GM23338 (cell line): Measurements from ENCODE around the gene INPP4B. TPM values are rescaled to one million over a fixed set of nuclear protein-coding genes. Genes with fewer than 3 reads are reported as not detected.

Experiments used
- ATAC-seq: fragments of 200-7000 bp; cut with Tn5 transposase; 3 replicates; pipeline ENCODE4 v1.9.1; 2020
- DNase-seq: peaks from one replicate; pipeline ENCODE4 v3.0.0-alpha.2; 2015; ENCODE audit warnings: low spot score
- H2AFZ ChIP-seq: fragments of 200-600 bp; sonication (generic); 2 replicates; pipeline ENCODE4 v1.8.0; 2016; ENCODE audit warnings: antibody characterized with exemption, mild to moderate bottlenecking, moderate library complexity
- H3F3A ChIP-seq: fragments of 200-600 bp; sonication (generic); replicated peaks from 2 replicates; pipeline ENCODE4 v1.8.0; 2017; ENCODE audit warnings: antibody characterized with exemption, mixed run types, low read depth
- H3K27ac ChIP-seq: fragments of 200-600 bp; sonication (generic); 2 replicates; pipeline ENCODE4 v1.6.1; 2016; ENCODE audit warnings: low read depth
- H3K27me3 ChIP-seq: fragments of 200-600 bp; sonication (generic); 2 replicates; pipeline ENCODE4 v1.8.0; 2016; ENCODE audit warnings: mild to moderate bottlenecking, mixed run types, moderate library complexity; ENCODE audit not compliant: insufficient read depth
- H3K36me3 ChIP-seq: fragments of 200-600 bp; sonication (generic); 2 replicates; pipeline ENCODE4 v1.8.0; 2016; ENCODE audit warnings: mild to moderate bottlenecking; ENCODE audit not compliant: insufficient read depth
- H3K4me1 ChIP-seq: fragments of 200-600 bp; sonication (generic); 2 replicates; pipeline ENCODE4 v1.8.0; 2016; ENCODE audit warnings: mild to moderate bottlenecking, moderate library complexity; ENCODE audit not compliant: insufficient read depth
- H3K4me2 ChIP-seq: fragments of 200-600 bp; sonication (generic); 2 replicates; pipeline ENCODE4 v1.7.1; 2017; ENCODE audit warnings: mixed run types
- H3K4me3 ChIP-seq: fragments of 200-600 bp; sonication (generic); 2 replicates; pipeline ENCODE4 v1.6.1; 2016; ENCODE audit warnings: mixed run types
- H3K79me2 ChIP-seq: fragments of 200-600 bp; sonication (generic); replicated peaks from 2 replicates; pipeline ENCODE4 v1.8.0; 2017; ENCODE audit warnings: mild to moderate bottlenecking; ENCODE audit not compliant: insufficient read depth
- H3K9me2 ChIP-seq: fragments of 200-600 bp; sonication (generic); 2 replicates; pipeline ENCODE4 v1.8.0; 2017; ENCODE audit not compliant: insufficient read depth
- H4K20me1 ChIP-seq: fragments of 200-600 bp; sonication (generic); replicated peaks from 2 replicates; pipeline ENCODE4 v1.8.0; 2017; ENCODE audit warnings: mild to moderate bottlenecking; ENCODE audit not compliant: insufficient read depth
- H3K27ac Mint-ChIP-seq: 2 replicates; pipeline ENCODE4 v1.8.0; 2020; ENCODE audit warnings: inconsistent platforms, mild to moderate bottlenecking, moderate library complexity, mixed read lengths
- H3K27me3 Mint-ChIP-seq: 3 replicates; pipeline ENCODE4 v1.8.0; 2022; ENCODE audit warnings: low read depth, mild to moderate bottlenecking, moderate library complexity, mixed read lengths, inconsistent platforms; ENCODE audit not compliant: insufficient read depth, poor library complexity
- H3K36me3 Mint-ChIP-seq: 3 replicates; pipeline ENCODE4 v1.8.0; 2021; ENCODE audit warnings: low read depth, mild to moderate bottlenecking, inconsistent platforms, moderate library complexity, mixed read lengths
- H3K4me1 Mint-ChIP-seq: 3 replicates; pipeline ENCODE4 v1.8.0; 2020; ENCODE audit warnings: mild to moderate bottlenecking, inconsistent platforms, mixed read lengths
- H3K4me3 Mint-ChIP-seq: 3 replicates; pipeline ENCODE4 v1.8.0; 2021; ENCODE audit warnings: moderate library complexity, mild to moderate bottlenecking, inconsistent platforms, mixed read lengths
- H3K9me3 Mint-ChIP-seq: 3 replicates; pipeline ENCODE4 v1.8.0; 2020; ENCODE audit warnings: moderate library complexity, mild to moderate bottlenecking, inconsistent platforms, mixed read lengths
- EZH2phosphoT487 ChIP-seq: fragments of 200-600 bp; sonication (generic); IDR thresholded peaks from one replicate; pipeline ENCODE4 v1.8.1; 2018; ENCODE audit warnings: antibody characterized with exemption; ENCODE audit not compliant: unreplicated experiment
- STAT1 ChIP-seq: IDR thresholded peaks from one replicate; pipeline ENCODE4 v1.6.1; 2016; ENCODE audit warnings: antibody characterized with exemption; ENCODE audit not compliant: unreplicated experiment
- ZNF114 ChIP-seq: fragments of 250-450 bp; sonication (Bioruptor Pico); IDR thresholded peaks from 2 replicates; pipeline ENCODE4 v1.5.0; 2020; ENCODE audit warnings: mild to moderate bottlenecking, moderate library complexity
- ZNF331 ChIP-seq: fragments of 250-450 bp; sonication (Bioruptor Pico); IDR thresholded peaks from 2 replicates; pipeline ENCODE4 v1.5.0; 2020; ENCODE audit warnings: low read depth, mild to moderate bottlenecking, moderate library complexity
- polyA plus RNA-seq: library from polyadenylated mRNA; unstranded; fragments of >200 nt; fragmentation: Nextera tagmentation; extraction: Ambion mirVana; gene quantifications from 2 replicates; pipeline ENCODE4 v1.2.1, GENCODE V29; 2016
- total RNA-seq: library from RNA; depleted of rRNA; stranded (reverse); fragments of >200 nt; shearing (Covaris generic); gene quantifications from 2 replicates; pipeline ENCODE4 v1.2.3, GENCODE V29; 2014
- TF ChIP-seq, protein P1 (sequence below), 2 experiments: fragments of 200-600 bp in 1 of 2; sonication (generic) in 1 of 2; conservative IDR thresholded peaks; 2 replicates each; pipeline versions ENCODE4 v1.5.1 to v1.6.1; 2016 to 2017; ENCODE audit warnings: antibody characterized with exemption in 2 of 2, low read depth in 2 of 2, mild to moderate bottlenecking in 2 of 2, moderate library complexity in 1 of 2
- TF ChIP-seq, protein P2 (sequence below): IDR thresholded peaks from 2 replicates; pipeline ENCODE4 v1.6.1; 2016; ENCODE audit warnings: antibody characterized with exemption
- TF ChIP-seq, protein P3 (sequence below): fragments of 250-450 bp; sonication (Bioruptor Pico); IDR thresholded peaks from 2 replicates; pipeline ENCODE4 v1.5.0; 2020; ENCODE audit warnings: mild to moderate bottlenecking, moderate library complexity

Gene INPP4B
- total and polyA plus RNA-seq, 2 experiments from 2014 or later = 0.11 to 0.14 TPM

DNA sequence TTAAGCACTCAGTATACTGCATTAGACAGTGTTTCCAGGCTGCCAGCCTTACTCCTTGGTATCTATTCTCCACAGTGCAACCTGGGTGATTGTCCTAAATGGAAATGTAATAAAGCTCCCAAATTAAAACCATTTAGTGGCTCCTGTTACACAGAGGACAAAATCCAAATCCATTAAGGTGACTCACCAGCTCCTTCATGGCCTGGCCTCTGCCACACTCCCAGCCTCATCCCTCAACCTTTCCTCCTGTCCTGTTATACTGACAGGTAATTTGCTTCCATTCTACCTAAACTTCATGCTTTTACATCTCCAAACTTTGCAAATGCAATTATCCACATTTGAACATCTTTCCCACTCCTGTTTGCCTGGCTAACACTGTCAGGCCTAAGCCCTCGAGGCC, 140.3 kb downstream of the INPP4B start:
- peaks cover 5% of the 10 kb centered on the region; the same call in 1 of the 3 replicates for H3K9me3 Mint-ChIP-seq
- Histone ChIP-seq H4K20me1 (no peaks in the 10 kb centered on the region), H3K9me2 (peaks cover 6% of the 10 kb centered on the region; the same call in 1 of the 2 replicates), H2AFZ (no peak overlapping the region), H3K27me3 (peaks cover 31% of the 10 kb centered on the region), H3K79me2 (no peaks in the 10 kb centered on the region), H3K4me3 (no peak overlapping the region), H3F3A (no peaks in the 10 kb centered on the region), H3K4me2 (no peak overlapping the region), H3K36me3 (no peaks in the 10 kb centered on the region), H3K27ac (no peak overlapping the region), H3K4me1 (0 out of 2 replicates have a peak, but pooled peaks cover 3% of the 10 kb centered on the region)
- no peaks in the 10 kb centered on the region for H3K36me3 Mint-ChIP-seq
- TF ChIP-seq, protein P1, sequence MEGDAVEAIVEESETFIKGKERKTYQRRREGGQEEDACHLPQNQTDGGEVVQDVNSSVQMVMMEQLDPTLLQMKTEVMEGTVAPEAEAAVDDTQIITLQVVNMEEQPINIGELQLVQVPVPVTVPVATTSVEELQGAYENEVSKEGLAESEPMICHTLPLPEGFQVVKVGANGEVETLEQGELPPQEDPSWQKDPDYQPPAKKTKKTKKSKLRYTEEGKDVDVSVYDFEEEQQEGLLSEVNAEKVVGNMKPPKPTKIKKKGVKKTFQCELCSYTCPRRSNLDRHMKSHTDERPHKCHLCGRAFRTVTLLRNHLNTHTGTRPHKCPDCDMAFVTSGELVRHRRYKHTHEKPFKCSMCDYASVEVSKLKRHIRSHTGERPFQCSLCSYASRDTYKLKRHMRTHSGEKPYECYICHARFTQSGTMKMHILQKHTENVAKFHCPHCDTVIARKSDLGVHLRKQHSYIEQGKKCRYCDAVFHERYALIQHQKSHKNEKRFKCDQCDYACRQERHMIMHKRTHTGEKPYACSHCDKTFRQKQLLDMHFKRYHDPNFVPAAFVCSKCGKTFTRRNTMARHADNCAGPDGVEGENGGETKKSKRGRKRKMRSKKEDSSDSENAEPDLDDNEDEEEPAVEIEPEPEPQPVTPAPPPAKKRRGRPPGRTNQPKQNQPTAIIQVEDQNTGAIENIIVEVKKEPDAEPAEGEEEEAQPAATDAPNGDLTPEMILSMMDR (conservative IDR thresholded peaks at IDR 0.05; ENCODE audit: low read depth in 2 of 2) = no peak
- TF ChIP-seq, protein P2, sequence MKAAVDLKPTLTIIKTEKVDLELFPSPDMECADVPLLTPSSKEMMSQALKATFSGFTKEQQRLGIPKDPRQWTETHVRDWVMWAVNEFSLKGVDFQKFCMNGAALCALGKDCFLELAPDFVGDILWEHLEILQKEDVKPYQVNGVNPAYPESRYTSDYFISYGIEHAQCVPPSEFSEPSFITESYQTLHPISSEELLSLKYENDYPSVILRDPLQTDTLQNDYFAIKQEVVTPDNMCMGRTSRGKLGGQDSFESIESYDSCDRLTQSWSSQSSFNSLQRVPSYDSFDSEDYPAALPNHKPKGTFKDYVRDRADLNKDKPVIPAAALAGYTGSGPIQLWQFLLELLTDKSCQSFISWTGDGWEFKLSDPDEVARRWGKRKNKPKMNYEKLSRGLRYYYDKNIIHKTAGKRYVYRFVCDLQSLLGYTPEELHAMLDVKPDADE = no peak
- no peak for TF ChIP-seq ZNF114 (CRISPR knock-in tag)
- TF ChIP-seq ZNF331 (CRISPR knock-in tag) = no peak
- no peak for TF ChIP-seq STAT1
- TF ChIP-seq, protein P3, sequence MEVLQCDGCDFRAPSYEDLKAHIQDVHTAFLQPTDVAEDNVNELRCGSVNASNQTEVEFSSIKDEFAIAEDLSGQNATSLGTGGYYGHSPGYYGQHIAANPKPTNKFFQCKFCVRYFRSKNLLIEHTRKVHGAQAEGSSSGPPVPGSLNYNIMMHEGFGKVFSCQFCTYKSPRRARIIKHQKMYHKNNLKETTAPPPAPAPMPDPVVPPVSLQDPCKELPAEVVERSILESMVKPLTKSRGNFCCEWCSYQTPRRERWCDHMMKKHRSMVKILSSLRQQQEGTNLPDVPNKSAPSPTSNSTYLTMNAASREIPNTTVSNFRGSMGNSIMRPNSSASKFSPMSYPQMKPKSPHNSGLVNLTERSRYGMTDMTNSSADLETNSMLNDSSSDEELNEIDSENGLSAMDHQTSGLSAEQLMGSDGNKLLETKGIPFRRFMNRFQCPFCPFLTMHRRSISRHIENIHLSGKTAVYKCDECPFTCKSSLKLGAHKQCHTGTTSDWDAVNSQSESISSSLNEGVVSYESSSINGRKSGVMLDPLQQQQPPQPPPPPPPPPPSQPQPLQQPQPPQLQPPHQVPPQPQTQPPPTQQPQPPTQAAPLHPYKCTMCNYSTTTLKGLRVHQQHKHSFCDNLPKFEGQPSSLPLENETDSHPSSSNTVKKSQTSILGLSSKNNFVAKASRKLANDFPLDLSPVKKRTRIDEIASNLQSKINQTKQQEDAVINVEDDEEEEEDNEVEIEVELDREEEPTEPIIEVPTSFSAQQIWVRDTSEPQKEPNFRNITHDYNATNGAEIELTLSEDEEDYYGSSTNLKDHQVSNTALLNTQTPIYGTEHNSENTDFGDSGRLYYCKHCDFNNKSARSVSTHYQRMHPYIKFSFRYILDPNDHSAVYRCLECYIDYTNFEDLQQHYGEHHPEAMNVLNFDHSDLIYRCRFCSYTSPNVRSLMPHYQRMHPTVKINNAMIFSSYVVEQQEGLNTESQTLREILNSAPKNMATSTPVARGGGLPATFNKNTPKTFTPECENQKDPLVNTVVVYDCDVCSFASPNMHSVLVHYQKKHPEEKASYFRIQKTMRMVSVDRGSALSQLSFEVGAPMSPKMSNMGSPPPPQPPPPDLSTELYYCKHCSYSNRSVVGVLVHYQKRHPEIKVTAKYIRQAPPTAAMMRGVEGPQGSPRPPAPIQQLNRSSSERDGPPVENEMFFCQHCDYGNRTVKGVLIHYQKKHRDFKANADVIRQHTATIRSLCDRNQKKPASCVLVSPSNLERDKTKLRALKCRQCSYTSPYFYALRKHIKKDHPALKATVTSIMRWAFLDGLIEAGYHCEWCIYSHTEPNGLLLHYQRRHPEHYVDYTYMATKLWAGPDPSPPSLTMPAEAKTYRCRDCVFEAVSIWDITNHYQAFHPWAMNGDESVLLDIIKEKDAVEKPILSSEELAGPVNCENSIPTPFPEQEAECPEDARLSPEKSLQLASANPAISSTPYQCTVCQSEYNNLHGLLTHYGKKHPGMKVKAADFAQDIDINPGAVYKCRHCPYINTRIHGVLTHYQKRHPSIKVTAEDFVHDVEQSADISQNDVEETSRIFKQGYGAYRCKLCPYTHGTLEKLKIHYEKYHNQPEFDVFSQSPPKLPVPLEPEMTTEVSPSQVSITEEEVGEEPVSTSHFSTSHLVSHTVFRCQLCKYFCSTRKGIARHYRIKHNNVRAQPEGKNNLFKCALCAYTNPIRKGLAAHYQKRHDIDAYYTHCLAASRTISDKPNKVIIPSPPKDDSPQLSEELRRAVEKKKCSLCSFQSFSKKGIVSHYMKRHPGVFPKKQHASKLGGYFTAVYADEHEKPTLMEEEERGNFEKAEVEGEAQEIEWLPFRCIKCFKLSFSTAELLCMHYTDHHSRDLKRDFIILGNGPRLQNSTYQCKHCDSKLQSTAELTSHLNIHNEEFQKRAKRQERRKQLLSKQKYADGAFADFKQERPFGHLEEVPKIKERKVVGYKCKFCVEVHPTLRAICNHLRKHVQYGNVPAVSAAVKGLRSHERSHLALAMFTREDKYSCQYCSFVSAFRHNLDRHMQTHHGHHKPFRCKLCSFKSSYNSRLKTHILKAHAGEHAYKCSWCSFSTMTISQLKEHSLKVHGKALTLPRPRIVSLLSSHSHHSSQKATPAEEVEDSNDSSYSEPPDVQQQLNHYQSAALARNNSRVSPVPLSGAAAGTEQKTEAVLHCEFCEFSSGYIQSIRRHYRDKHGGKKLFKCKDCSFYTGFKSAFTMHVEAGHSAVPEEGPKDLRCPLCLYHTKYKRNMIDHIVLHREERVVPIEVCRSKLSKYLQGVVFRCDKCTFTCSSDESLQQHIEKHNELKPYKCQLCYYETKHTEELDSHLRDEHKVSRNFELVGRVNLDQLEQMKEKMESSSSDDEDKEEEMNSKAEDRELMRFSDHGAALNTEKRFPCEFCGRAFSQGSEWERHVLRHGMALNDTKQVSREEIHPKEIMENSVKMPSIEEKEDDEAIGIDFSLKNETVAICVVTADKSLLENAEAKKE (CRISPR knock-in tag) = no peak
- no peak for TF ChIP-seq EZH2phosphoT487
- peaks cover 11% of the 10 kb centered on the region for H3K27me3 Mint-ChIP-seq
- ATAC-seq = no peak
- DNase-seq = no peak
- H3K27ac Mint-ChIP-seq = no peak overlapping the region
- no peak overlapping the region for H3K4me3 Mint-ChIP-seq
- H3K4me1 Mint-ChIP-seq = peaks cover 6% of the 10 kb centered on the region; the same call in 2 of the 3 replicates
